ENCODE data around the gene GOLGA6L10.

- TF ChIP-seq SNAI2 (CRISPR knock-in tag; IDR thresholded peaks at IDR 0.05) = no peak
- no peak for TF ChIP-seq POU6F1 (CRISPR knock-in tag; IDR thresholded peaks at IDR 0.05; ENCODE audit: borderline replicate concordance, low read depth)
- TF ChIP-seq ZNF565 (CRISPR knock-in tag; conservative IDR thresholded peaks at IDR 0.05; ENCODE audit: low read depth) = no peak
- no peak for TF ChIP-seq GLIS3 (CRISPR knock-in tag; IDR thresholded peaks at IDR 0.05)
- TF ChIP-seq, protein P1, sequence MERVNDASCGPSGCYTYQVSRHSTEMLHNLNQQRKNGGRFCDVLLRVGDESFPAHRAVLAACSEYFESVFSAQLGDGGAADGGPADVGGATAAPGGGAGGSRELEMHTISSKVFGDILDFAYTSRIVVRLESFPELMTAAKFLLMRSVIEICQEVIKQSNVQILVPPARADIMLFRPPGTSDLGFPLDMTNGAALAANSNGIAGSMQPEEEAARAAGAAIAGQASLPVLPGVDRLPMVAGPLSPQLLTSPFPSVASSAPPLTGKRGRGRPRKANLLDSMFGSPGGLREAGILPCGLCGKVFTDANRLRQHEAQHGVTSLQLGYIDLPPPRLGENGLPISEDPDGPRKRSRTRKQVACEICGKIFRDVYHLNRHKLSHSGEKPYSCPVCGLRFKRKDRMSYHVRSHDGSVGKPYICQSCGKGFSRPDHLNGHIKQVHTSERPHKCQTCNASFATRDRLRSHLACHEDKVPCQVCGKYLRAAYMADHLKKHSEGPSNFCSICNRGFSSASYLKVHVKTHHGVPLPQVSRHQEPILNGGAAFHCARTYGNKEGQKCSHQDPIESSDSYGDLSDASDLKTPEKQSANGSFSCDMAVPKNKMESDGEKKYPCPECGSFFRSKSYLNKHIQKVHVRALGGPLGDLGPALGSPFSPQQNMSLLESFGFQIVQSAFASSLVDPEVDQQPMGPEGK (CRISPR knock-in tag; IDR thresholded peaks at IDR 0.05; ENCODE audit: borderline replicate concordance) = no peak
- TF ChIP-seq TCF4 (CRISPR knock-in tag; IDR thresholded peaks at IDR 0.05; ENCODE audit: borderline replicate concordance) = no peak
- TF ChIP-seq, protein P2, sequence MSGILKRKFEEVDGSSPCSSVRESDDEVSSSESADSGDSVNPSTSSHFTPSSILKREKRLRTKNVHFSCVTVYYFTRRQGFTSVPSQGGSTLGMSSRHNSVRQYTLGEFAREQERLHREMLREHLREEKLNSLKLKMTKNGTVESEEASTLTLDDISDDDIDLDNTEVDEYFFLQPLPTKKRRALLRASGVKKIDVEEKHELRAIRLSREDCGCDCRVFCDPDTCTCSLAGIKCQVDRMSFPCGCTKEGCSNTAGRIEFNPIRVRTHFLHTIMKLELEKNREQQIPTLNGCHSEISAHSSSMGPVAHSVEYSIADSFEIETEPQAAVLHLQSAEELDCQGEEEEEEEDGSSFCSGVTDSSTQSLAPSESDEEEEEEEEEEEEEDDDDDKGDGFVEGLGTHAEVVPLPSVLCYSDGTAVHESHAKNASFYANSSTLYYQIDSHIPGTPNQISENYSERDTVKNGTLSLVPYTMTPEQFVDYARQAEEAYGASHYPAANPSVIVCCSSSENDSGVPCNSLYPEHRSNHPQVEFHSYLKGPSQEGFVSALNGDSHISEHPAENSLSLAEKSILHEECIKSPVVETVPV (CRISPR knock-in tag; IDR thresholded peaks at IDR 0.05) = no peak
- TF ChIP-seq ESRRG (CRISPR knock-in tag; IDR thresholded peaks at IDR 0.05) = no peak
Measured at GRCh38 chr15:82398785-82399184, 49.5 kb upstream of the GOLGA6L10 start.

Data from SK-N-SH treated with all-trans-retinoic acid at 6 μM for 48 hours (cell line).